Body of pancreas (tissue), 4 donors: Measurements from ENCODE around the gene CRACR2B. TPM values are rescaled to one million over a fixed set of nuclear protein-coding genes. Genes with fewer than 3 reads are reported as not detected.

Experiments used
- ATAC-seq: fragments of 150-250 bp; one replicate; pipeline ENCODE4 v1.9.1; 2016
- DNase-seq, 4 donors: peaks; one replicate each; pipeline ENCODE4 v3.0.0-alpha.2; 2019
- H3K27ac ChIP-seq, 4 donors: fragments of 200-600 bp; sonication (generic); 1 replicate in 3 of 4; 2 replicates in 1 of 4; pipeline versions ENCODE4 v1.5.1 to v1.6.1; 2016 to 2019; ENCODE audit warnings: mild to moderate bottlenecking in 1 of 4, mixed read lengths in 1 of 4, moderate library complexity in 1 of 4
- H3K27me3 ChIP-seq, 2 donors: fragments of 200-600 bp; sonication (generic); one replicate each; pipeline ENCODE4 v1.6.0; 2016; ENCODE audit warnings: mild to moderate bottlenecking in 1 of 2
- H3K36me3 ChIP-seq, 2 donors: fragments of 200-600 bp; sonication (generic); replicated peaks in 1 of 2; 2 replicates each; pipeline ENCODE4 v1.5.1; 2016; ENCODE audit warnings: low read depth in 2 of 2; ENCODE audit not compliant: insufficient read depth in 1 of 2
- H3K4me1 ChIP-seq: fragments of 200-600 bp; sonication (generic); one replicate; pipeline ENCODE4 v1.6.0; 2016
- H3K4me3 ChIP-seq, 2 donors: fragments of 200-600 bp; sonication (generic); 1 replicate in 1 of 2; 2 replicates in 1 of 2; pipeline ENCODE4 v1.5.1; 2016 to 2019
- H3K9me3 ChIP-seq, 3 donors: fragments of 200-600 bp; sonication (generic); 1 replicate in 2 of 3; 2 replicates in 1 of 3; pipeline ENCODE4 v1.5.1; 2016
- POLR2A ChIP-seq, 3 donors: fragments of 450-650 bp; IDR thresholded peaks; one replicate each; pipeline ENCODE4 v1.6.1; 2016; ENCODE audit warnings: antibody characterized with exemption in 3 of 3, mild to moderate bottlenecking in 2 of 3
- WGBS, 2 donors: methylation state at CpG; one replicate each; pipeline ENCODE4 v1.1.5; 2017; 5-methylcytosine and 5-hydroxymethylcytosine counted together
- intact Hi-C: fragments of 100-400 bp; cut with DNase I; formaldehyde crosslinking; loops from one replicate; pipeline ENCODE4 v1.15.1; 2023
- total RNA-seq, 2 donors: library from RNA; depleted of rRNA; stranded (reverse); fragments of >200 nt; gene quantifications; one replicate each; pipeline ENCODE4 v1.1.0, GENCODE V29; 2016
- TF ChIP-seq, protein P1 (sequence below), 7 experiments: fragments of 450-650 bp in 4 of 7; fragments of 200-600 bp in 3 of 7; sonication (generic) in 3 of 7; IDR thresholded peaks; one replicate each; pipeline ENCODE4 v1.5.1; 2016 to 2019; ENCODE audit warnings: antibody characterized with exemption in 7 of 7

The CRACR2B gene
- total RNA-seq, 2 donors from 2014 or later = 134 to 368 TPM

DNA sequence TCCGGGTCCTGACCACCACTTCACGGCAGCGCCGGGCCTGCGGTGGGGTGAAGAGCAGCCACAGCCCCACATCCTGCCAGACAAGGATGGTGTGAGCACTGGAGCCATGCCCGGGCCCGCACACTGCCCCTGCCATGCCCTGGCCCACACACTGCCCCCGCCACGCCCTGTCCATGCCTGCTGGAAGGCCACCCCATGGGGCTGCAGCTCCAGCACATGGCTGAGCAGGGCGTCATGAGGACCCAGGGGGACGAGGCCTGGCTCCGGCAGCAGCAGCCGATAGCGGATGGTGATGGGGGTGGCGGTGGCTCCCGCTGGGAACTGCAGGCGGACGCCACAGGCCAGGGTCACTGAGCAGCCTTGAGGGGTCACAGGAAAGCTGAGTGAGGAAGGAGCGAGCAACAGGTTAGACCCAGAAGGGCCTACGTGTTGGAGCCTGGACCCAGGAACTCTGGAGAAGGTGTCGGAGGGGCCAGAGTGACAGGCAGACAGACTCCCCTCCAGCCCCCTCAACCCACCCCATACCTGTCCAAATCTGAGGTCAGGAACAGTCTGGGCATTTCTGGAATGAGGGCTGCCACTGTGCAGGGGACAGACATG, 25.6 kb upstream of the CRACR2B start:
- DNase-seq (no peak), ATAC-seq (no peak)
- 94 to 97% methylated on average over 16 to 21 of the region's 21 CpGs for WGBS, 2 donors
- Histone ChIP-seq H3K27ac (no peak overlapping the region), H3K9me3 (no peaks in the 10 kb centered on the region), H3K4me1 (peaks cover 38% of the 10 kb centered on the region), H3K27me3 (no peaks in the 10 kb centered on the region), H3K36me3 (no peaks in the 10 kb centered on the region), H3K4me3 (no peak overlapping the region)
- intact Hi-C loops = no loop called here
- TF ChIP-seq, protein P1, sequence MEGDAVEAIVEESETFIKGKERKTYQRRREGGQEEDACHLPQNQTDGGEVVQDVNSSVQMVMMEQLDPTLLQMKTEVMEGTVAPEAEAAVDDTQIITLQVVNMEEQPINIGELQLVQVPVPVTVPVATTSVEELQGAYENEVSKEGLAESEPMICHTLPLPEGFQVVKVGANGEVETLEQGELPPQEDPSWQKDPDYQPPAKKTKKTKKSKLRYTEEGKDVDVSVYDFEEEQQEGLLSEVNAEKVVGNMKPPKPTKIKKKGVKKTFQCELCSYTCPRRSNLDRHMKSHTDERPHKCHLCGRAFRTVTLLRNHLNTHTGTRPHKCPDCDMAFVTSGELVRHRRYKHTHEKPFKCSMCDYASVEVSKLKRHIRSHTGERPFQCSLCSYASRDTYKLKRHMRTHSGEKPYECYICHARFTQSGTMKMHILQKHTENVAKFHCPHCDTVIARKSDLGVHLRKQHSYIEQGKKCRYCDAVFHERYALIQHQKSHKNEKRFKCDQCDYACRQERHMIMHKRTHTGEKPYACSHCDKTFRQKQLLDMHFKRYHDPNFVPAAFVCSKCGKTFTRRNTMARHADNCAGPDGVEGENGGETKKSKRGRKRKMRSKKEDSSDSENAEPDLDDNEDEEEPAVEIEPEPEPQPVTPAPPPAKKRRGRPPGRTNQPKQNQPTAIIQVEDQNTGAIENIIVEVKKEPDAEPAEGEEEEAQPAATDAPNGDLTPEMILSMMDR (IDR thresholded peaks at IDR 0.05) = no peak
- TF ChIP-seq POLR2A (IDR thresholded peaks at IDR 0.05) = no peak

DNA sequence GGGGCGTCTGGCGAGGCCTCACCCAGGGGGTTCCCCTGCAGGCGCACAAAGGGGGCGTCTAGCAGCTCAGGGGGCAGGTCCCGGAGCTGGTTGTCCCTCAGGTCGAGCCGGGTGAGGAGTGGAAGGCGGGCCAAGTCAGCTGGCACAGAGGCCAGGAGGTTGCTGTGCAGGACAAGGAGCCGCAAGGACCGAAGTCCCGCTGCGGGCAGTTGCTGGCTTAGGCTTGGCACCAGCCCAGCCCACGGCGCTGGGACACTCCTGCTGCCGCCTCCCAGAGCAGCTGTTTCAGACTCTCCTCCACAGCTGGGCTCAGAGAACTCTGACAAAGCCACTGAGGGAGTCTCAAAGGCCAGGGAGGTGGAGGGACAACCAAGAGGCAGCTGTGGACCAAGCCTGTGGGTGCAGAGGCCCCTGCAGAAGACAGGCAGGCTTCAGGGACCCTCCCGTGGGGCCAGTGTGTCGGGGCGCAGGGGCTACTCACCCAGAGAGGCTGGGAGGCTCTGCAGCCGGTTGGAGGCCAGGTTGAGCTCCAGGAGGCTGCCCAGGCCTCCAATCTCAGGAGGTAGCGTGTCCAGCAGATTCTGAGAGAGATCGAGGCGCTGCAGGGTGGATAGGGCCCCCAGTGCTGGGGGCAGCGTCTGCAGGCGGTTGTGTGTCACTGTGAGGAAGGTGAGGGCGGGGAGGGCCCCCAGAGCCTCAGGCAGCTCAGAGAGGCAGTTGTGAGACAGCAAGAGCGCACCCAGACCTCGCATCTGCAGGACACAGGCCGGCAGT, 24.8 kb upstream of the CRACR2B start:
- intact Hi-C loops = no loop called here

DNA sequence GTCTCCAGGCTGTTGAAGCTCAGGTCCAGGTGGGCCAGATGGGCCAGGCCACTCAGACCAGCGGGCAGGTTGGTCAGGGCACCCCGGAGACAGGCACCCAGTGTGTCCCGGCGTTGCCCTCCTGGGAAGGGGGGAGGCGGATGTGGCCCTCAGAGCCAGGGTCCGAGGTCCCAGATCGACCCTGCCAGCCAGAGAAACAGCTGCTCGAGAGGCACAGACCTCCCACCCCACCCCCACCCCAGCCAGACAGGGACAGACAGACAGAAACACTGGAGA, 24.3 kb upstream of the CRACR2B start:
- no peaks in the 10 kb centered on the region for H3K9me3 ChIP-seq
- peaks cover 32% of the 10 kb centered on the region for H3K4me1 ChIP-seq
- H3K27me3 ChIP-seq = no peaks in the 10 kb centered on the region
- intact Hi-C loops = no loop called here
- no peaks in the 10 kb centered on the region for H3K36me3 ChIP-seq
- ATAC-seq = no peak
- H3K27ac ChIP-seq = no peak overlapping the region
- TF ChIP-seq, protein P1 (IDR thresholded peaks at IDR 0.05) = no peak
- no peak for TF ChIP-seq POLR2A (IDR thresholded peaks at IDR 0.05)
- WGBS, 2 donors = 20 to 64% methylated on average over 1 to 7 of the region's 8 CpGs
- no peak overlapping the region for H3K4me3 ChIP-seq
- DNase-seq = no peak

More for the DNA sequence above, 24.8 kb upstream of the CRACR2B start:
- Histone ChIP-seq H3K9me3 (no peaks in the 10 kb centered on the region), H3K36me3 (no peaks in the 10 kb centered on the region), H3K4me1 (peaks cover 31% of the 10 kb centered on the region), H3K27me3 (no peaks in the 10 kb centered on the region), H3K27ac (no peak overlapping the region), H3K4me3 (no peak overlapping the region)
- no peak for TF ChIP-seq POLR2A (IDR thresholded peaks at IDR 0.05)
- TF ChIP-seq, protein P1 (IDR thresholded peaks at IDR 0.05) = no peak
- ATAC-seq (no peak), DNase-seq (no peak)
- 88 to 92% methylated on average over 10 to 28 of the region's 28 CpGs for WGBS, 2 donors

DNA sequence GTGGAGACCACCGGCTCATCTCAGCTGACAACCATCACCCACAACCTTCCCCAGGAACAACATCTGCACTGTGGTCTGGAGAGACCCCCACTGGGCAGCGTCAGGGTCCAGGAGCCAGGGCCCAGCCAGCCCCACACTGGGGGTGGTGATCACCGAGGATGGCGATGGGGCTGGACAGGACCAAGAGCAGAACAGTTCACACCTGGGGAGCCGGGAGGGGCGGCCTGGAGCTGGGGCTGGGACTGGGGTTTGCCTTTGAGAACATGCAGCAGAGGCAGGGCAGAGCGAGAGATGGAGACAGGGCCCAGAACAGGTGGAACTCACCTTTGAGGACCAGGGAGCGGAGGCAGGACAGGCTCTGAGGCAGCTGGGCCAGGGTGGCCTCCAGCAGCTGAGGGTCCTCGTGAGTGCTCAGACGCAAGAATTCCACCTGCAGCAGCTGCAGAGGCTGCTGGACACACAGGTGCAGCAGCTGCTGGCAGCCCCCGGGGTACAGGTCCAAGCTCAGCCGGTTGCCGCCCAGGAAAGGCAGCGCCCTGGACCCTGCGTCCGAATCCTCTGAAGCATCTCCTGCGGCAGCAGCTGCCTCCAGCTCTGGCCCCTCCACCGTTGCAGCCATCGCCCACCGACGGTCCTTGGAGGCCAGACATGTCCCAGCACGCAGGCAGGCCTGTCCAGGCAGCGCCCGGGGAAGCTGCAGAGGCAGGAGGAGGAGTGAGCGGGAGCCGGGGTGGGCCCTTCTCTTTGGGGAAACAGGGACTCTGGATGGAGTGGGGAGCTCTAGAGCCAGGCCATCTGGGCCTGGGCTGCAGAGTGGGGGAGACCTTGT, 23.7 kb upstream of the CRACR2B start:
- no peak overlapping the region for H3K4me3 ChIP-seq
- H3K36me3 ChIP-seq = no peaks in the 10 kb centered on the region
- WGBS, 2 donors = 59 to 77% methylated on average over 11 to 26 of the region's 26 CpGs
- TF ChIP-seq, protein P1 (IDR thresholded peaks at IDR 0.05) = no peak
- no peak for TF ChIP-seq POLR2A (IDR thresholded peaks at IDR 0.05)
- H3K27me3 ChIP-seq = no peaks in the 10 kb centered on the region
- H3K9me3 ChIP-seq = no peaks in the 10 kb centered on the region
- no peak for ATAC-seq
- peaks cover 35% of the 10 kb centered on the region for H3K4me1 ChIP-seq
- intact Hi-C loops = no loop called here
- DNase-seq = no peak
- no peak overlapping the region for H3K27ac ChIP-seq
